UCSD-AML1 (cell line): ENCODE results near the gene NID1.

Experiments used
- DNase-seq: peaks from one replicate; lab custom pipeline; 2025; ENCODE audit not compliant: unreplicated experiment; lab: John Stamatoyannopoulos, UW

The NID1 gene

DNA sequence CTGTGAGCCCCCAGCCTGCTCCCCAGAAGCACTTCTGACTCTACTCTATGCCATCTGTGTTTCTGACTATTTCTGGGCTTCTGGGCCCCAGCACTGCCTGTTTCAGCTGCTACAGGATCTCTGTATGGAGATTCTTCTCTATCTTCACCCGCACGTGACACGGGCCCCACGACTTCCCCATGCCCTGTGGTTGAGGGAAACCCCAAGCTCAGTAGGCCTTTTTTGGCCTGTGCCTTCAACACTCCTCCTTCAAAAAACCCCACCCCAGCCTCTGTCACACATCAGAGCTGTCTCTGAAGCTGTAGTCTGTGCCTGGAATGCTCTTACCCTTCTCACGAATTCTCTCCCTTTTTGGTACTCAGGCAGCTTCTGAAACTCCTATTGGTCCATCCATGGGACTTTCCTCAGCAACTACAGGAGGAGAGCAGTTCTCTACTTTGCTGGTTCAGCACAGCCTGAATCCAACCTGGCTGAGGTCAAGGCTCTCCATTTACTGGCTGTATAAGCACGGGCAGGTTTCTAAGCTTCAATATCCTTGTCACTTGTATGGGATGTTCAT, 2.0 kb upstream of the NID1 start:
- peak; percentile 46 for DNase-seq

DNA sequence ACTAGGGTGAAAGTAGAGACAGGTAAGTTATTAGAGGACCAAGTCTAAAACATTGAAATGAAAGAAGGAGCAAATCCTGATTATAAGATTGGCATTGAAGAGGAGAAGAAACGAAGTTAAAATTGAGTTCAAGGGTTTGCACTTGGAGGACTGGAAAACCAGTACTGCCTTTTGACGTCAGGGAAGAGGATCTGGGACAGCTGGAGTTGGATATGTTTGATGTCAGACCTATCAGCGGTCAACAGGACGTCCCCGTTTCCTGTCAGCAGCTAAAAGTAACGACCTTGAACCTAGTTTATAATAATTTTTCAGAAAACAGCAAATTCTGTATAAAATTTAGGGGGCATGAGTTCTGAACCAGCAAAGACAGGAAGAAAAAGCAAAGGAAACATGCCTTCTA, 1.2 kb upstream of the NID1 start:
- no peak for DNase-seq

DNA sequence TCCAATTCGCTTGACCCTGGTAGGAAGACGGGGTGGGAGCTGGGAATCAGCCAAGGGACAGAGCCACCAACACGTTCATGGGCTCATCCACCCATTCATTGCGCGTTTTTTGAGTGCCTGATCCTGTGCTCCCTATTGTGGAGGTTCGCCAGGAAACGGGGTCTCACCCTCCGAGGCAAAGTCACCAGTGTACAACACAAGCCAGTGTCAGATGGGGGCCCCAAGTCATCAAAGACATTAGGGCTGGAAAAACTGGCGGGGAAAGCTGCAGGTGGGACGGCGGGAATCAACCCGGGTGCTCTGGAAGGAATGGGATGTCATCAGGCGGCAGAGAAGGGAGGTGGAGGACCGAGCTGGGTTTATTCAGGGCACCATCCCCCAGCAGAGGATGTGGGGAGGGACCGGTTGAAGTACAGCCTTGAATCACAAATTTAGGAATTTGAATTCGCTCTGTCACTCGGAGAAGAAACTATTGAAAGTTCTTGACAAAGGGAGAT, 667 bp upstream of the NID1 start:
- DNase-seq: no peak

- DNase-seq: no peak
Observed at GRCh38 chr1:236063919-236064673, 794 bp downstream of the NID1 start.

DNA sequence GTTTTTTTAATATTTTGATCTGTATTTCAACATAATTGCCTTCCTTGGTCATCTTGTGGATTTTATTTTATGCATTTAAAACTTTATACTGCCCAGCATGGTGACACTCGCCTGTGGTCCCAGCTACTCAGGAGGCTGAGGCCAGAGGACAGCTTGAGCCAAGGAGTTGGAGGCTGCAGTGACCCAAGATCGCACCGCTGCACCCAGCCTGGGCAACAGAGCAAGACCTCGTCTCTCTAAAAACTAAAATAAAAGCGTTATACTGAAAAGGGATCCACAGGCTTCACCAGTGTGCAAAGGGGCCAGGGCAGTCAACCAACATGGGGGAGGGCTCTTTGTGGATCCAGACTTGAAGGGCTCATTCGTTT, 1.4 kb downstream of the NID1 start:
- no peak for DNase-seq

DNA sequence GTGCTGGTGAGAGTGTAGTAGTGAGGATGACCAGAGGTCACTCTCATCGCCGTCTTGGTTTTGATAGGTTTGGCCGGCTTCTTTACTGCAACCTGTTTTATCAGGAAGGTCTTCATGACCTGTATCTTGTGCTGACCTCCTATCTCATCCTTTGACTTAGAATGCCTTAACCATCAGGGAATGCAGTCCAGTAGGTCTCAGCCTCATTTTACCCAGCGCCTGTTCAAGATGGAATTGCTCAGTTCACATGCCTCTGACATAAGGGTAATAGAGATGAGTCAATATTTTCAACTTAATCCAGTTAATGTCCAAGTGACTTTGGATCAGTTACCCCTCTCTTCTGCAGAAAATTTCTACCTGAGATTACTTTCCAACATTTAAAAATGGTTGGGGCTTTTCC, 4.6 kb downstream of the NID1 start:
- DNase-seq: no peak

DNA sequence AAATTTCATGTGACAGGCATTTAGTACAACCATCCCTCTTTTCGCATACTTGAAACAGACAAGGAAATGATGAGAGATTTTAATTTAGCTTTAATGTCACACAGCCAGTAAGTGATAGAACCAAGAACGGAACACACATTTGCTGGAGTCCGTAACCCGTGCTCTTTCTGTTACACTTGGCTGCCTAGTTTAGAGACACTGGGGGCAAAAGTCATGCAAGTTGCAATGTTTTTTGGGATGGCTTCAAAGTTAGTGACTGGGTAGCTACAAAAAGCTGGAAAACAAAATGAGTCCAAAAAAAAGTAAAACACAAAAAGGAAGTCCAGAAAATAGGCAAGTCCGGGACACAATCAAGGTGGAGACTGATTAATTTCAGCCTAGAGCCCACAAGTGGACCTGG, 5.9 kb downstream of the NID1 start:
- DNase-seq: no peak

- no peak for DNase-seq
Observed at GRCh38 chr1:236058141-236058934, 6.6 kb downstream of the NID1 start.

DNA sequence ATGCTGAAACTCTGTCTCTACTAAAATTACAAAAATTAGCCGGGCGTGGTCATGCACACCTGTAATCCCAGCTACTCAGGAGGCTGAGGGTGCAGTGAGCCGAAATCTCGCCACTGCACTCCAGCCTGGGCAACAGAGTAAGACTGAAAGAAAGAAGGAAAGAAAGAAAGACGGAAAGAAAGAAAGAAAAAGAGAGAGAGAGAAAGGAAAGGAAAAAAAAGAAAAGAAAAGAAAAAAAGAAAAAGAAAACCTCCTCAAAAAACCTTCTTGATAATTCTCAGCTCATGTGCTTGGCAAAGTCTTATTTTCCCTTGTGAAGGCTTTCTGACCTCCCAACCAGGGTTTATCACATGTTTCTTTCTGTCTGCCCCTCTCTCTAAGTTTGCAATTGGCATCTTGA, 7.3 kb downstream of the NID1 start:
- no peak for DNase-seq

- peak; percentile 28 for DNase-seq
Observed at GRCh38 chr1:236052232-236052993, 12.5 kb downstream of the NID1 start.

DNA sequence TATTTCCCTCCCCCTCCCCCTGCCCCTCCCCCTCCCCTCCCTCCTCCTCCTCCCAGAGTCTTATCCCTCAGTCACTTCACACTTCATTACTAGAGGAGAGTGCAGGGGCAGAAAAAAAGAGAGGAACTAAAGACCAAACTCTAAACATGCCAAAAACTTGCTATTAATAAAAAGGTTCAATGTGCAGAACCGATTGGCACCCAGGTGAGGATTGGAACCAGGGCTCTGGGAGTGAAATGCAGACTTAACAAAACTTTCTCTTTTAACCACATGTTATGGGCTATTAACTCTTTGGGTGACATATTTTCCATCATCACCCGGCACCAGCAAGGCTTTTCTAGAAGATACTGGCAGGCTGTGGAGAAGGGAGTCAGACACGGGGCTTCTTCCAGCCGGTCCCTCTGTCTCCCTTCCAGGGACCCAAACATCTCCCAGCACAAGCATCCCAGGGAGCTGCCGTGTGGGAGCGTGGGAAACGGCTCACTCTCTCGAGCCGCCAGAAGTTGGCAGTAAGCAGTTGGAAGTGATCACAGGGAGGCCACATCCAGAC, 13.6 kb downstream of the NID1 start:
- no peak for DNase-seq

DNA sequence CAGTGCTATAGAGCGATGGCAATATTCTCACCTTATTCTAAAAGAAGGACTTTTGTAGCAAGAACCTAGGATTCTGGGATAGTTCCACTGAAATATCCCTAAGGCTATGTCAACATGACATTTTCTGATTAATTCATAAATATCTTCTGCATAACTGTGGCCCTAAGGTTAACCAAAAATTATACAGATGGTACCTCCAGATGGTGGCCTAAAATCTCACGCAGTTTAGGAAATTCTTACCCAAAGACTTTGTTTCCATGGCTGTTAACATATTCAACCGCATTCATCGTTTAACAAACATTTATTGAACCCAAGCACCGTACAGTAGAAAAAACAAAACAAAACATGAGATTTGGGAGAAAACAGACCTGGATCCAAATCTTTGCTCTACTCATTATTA, 19.1 kb downstream of the NID1 start:
- no peak for DNase-seq

GRCh38 chr1:236044341-236044740, 20.5 kb downstream of the NID1 start:
- DNase-seq: no peak

GRCh38 chr1:236041631-236042618, 23.0 kb downstream of the NID1 start:
- DNase-seq: no peak

DNA sequence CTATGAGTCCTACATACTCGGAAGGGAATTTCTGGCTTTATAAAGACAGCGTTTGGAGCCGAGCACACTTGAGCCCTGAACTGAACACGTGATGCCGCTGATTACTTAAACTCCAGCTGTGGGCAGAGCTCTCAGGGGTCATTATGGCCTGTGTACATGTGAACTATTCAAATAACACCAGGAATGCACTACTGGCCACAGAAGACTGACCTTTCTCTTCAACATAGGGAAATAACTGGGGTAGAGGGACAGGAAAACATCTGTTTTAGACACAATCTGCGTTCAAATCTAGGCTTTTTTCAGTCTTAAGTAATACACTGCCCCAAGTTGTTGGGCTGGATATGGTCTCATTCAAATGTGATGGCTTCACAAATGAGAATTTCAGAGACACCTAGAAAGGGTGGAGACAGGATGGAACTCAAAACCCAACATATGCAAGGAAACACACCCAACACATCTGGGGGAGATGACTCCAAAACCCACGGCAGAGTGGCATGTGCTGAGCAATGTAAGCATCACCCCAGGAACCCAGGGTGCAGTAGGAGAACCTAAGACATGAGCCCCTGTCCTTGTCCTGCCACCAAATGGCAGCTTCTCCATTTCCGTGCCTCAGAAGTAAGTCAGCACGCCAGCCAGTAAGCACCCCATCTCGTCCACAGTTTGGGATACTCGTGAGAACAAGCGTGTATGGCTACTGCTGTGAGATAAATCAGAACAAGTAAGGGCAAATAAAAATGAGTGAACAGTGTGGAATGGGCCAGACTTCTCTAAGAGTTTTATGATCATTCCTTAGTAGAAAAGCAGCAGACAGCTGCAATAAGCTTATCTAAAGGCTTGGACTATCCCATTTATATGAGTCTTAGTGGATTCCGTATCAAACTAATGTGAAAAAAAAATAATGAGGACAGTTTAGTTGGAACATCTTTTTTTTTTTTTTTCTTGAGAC, 24.9 kb downstream of the NID1 start:
- DNase-seq: no peak

- DNase-seq: no peak
Observed at GRCh38 chr1:236038034-236038433, 26.9 kb downstream of the NID1 start.

- no peak for DNase-seq
Observed at GRCh38 chr1:236035681-236036101, 29.2 kb downstream of the NID1 start.

DNA sequence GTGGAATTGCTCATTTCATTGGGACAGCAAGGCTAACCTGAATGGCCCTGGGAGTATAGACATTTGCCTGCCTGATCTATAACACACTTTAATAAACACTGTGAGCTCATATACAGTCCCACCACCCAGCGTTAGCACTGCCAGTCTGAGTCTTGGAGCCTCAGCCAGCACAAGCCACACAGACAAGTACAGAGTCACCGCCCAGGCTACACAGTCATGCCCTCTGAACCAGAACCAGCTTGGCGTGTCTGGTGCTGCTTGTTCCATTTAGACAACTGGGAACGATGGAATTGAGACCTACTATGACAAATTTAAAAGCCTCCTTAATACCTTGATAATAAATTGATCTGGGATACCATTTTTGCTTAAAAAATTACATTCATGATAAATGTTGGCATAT, 31.6 kb downstream of the NID1 start:
- no peak for DNase-seq

- DNase-seq: no peak
Observed at GRCh38 chr1:236030534-236030933, 34.4 kb downstream of the NID1 start.
